ENCODE data around the gene MISFA.

GRCh38 chr11:18567081-18567480 lies 32.5 kb upstream of the MISFA start:
- TF ChIP-seq, protein P1, sequence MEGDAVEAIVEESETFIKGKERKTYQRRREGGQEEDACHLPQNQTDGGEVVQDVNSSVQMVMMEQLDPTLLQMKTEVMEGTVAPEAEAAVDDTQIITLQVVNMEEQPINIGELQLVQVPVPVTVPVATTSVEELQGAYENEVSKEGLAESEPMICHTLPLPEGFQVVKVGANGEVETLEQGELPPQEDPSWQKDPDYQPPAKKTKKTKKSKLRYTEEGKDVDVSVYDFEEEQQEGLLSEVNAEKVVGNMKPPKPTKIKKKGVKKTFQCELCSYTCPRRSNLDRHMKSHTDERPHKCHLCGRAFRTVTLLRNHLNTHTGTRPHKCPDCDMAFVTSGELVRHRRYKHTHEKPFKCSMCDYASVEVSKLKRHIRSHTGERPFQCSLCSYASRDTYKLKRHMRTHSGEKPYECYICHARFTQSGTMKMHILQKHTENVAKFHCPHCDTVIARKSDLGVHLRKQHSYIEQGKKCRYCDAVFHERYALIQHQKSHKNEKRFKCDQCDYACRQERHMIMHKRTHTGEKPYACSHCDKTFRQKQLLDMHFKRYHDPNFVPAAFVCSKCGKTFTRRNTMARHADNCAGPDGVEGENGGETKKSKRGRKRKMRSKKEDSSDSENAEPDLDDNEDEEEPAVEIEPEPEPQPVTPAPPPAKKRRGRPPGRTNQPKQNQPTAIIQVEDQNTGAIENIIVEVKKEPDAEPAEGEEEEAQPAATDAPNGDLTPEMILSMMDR (IDR thresholded peaks at IDR 0.05), result no peak
- TF ChIP-seq POLR2A (IDR thresholded peaks at IDR 0.05) (no peak), POLR2AphosphoS5 (IDR thresholded peaks at IDR 0.05) (no peak), EP300 (IDR thresholded peaks at IDR 0.05) (no peak)
